Body of pancreas (tissue), 4 donors: ENCODE data around the gene GPR35. TPM values are rescaled to one million over a fixed set of nuclear protein-coding genes. Genes with fewer than 3 reads are reported as not detected.

ENCODE experiments used
- ATAC-seq: fragments of 150-250 bp; one replicate; pipeline ENCODE4 v1.9.1; 2016
- DNase-seq, 4 donors: peaks; one replicate each; pipeline ENCODE4 v3.0.0-alpha.2; 2019
- H3K27ac ChIP-seq, 4 donors: fragments of 200-600 bp; sonication (generic); 1 replicate in 3 of 4; 2 replicates in 1 of 4; pipeline versions ENCODE4 v1.5.1 to v1.6.1; 2016 to 2019; ENCODE audit warnings: mild to moderate bottlenecking in 1 of 4, mixed read lengths in 1 of 4, moderate library complexity in 1 of 4
- H3K27me3 ChIP-seq, 2 donors: fragments of 200-600 bp; sonication (generic); one replicate each; pipeline ENCODE4 v1.6.0; 2016; ENCODE audit warnings: mild to moderate bottlenecking in 1 of 2
- H3K36me3 ChIP-seq, 2 donors: fragments of 200-600 bp; sonication (generic); replicated peaks in 1 of 2; 2 replicates each; pipeline ENCODE4 v1.5.1; 2016; ENCODE audit warnings: low read depth in 2 of 2; ENCODE audit not compliant: insufficient read depth in 1 of 2
- H3K4me1 ChIP-seq: fragments of 200-600 bp; sonication (generic); one replicate; pipeline ENCODE4 v1.6.0; 2016
- H3K4me3 ChIP-seq, 2 donors: fragments of 200-600 bp; sonication (generic); 1 replicate in 1 of 2; 2 replicates in 1 of 2; pipeline ENCODE4 v1.5.1; 2016 to 2019
- H3K9me3 ChIP-seq, 3 donors: fragments of 200-600 bp; sonication (generic); 1 replicate in 2 of 3; 2 replicates in 1 of 3; pipeline ENCODE4 v1.5.1; 2016
- CTCF ChIP-seq, 7 experiments: fragments of 450-650 bp in 4 of 7; fragments of 200-600 bp in 3 of 7; sonication (generic) in 3 of 7; IDR thresholded peaks; one replicate each; pipeline ENCODE4 v1.5.1; 2016 to 2019; ENCODE audit warnings: antibody characterized with exemption in 7 of 7
- POLR2A ChIP-seq, 3 donors: fragments of 450-650 bp; IDR thresholded peaks; one replicate each; pipeline ENCODE4 v1.6.1; 2016; ENCODE audit warnings: antibody characterized with exemption in 3 of 3, mild to moderate bottlenecking in 2 of 3
- whole genome bisulfite sequencing, 2 donors: methylation state at CpG; one replicate each; pipeline ENCODE4 v1.1.5; 2017; 5-methylcytosine and 5-hydroxymethylcytosine counted together
- intact Hi-C: fragments of 100-400 bp; cut with DNase I; formaldehyde crosslinking; loops from one replicate; pipeline ENCODE4 v1.15.1; 2023
- total RNA-seq, 2 donors: library from RNA; depleted of rRNA; stranded (reverse); fragments of >200 nt; gene quantifications; one replicate each; pipeline ENCODE4 v1.1.0, GENCODE V29; 2016

GPR35 gene
- total RNA-seq, 2 donors from 2014 or later = 0.33 to 3.4 TPM

- H3K27me3 ChIP-seq = no peaks in the 10 kb centered on the region
- no peaks in the 10 kb centered on the region for H3K4me1 ChIP-seq
- no peaks in the 10 kb centered on the region for H3K9me3 ChIP-seq
- no peak for TF ChIP-seq POLR2A (IDR thresholded peaks at IDR 0.05)
- no peak for TF ChIP-seq CTCF (IDR thresholded peaks at IDR 0.05)
- WGBS, 2 donors = 75% methylated on average over 11 of the region's 11 CpGs
- ATAC-seq (no peak), DNase-seq (no peak)
- H3K27ac ChIP-seq = no peak overlapping the region
- no peak overlapping the region for H3K4me3 ChIP-seq
- intact Hi-C loops = no loop called here
- H3K36me3 ChIP-seq = no peaks in the 10 kb centered on the region
Measured at GRCh38 chr2:240636563-240637115, 11.4 kb downstream of the GPR35 start.

- H3K27ac ChIP-seq = no peak overlapping the region
- ATAC-seq (no peak), DNase-seq (no peak)
- H3K4me1 ChIP-seq = no peaks in the 10 kb centered on the region
- no peaks in the 10 kb centered on the region for H3K27me3 ChIP-seq
- no peak for TF ChIP-seq CTCF (IDR thresholded peaks at IDR 0.05)
- TF ChIP-seq POLR2A (IDR thresholded peaks at IDR 0.05) = no peak
- WGBS, 2 donors = 40 to 79% methylated on average over 3 to 17 of the region's 17 CpGs
- H3K36me3 ChIP-seq = no peaks in the 10 kb centered on the region
- intact Hi-C loops = no loop called here
- H3K9me3 ChIP-seq = no peaks in the 10 kb centered on the region
- no peak overlapping the region for H3K4me3 ChIP-seq
Measured at GRCh38 chr2:240637116-240637900, 12.0 kb downstream of the GPR35 start.

GRCh38 chr2:240637901-240638345 lies 12.6 kb downstream of the GPR35 start:
- no peak for DNase-seq
- TF ChIP-seq CTCF (IDR thresholded peaks at IDR 0.05) (no peak), POLR2A (IDR thresholded peaks at IDR 0.05) (no peak)

GRCh38 chr2:240638512-240639160 lies 13.4 kb downstream of the GPR35 start:
- no peaks in the 10 kb centered on the region for H3K9me3 ChIP-seq
- H3K27me3 ChIP-seq = no peaks in the 10 kb centered on the region
- H3K4me3 ChIP-seq = no peak overlapping the region
- ATAC-seq (no peak), DNase-seq (peak in 2 of 4 donors; percentile 7 to 27)
- no peaks in the 10 kb centered on the region for H3K36me3 ChIP-seq
- intact Hi-C loops = no loop called here
- H3K27ac ChIP-seq = no peak overlapping the region
- WGBS, 2 donors = 43 to 57% methylated on average over 8 to 18 of the region's 18 CpGs
- H3K4me1 ChIP-seq = no peaks in the 10 kb centered on the region
- TF ChIP-seq CTCF (IDR thresholded peaks at IDR 0.05) (no peak), POLR2A (IDR thresholded peaks at IDR 0.05) (no peak)

More at GRCh38 chr2:240637901-240638345, 12.6 kb downstream of the GPR35 start:
- Histone ChIP-seq H3K4me3 (no peak overlapping the region), H3K9me3 (no peaks in the 10 kb centered on the region), H3K4me1 (no peaks in the 10 kb centered on the region), H3K27me3 (no peaks in the 10 kb centered on the region), H3K36me3 (no peaks in the 10 kb centered on the region), H3K27ac (no peak overlapping the region)
- WGBS, 2 donors = 61 to 80% methylated on average over 1 to 8 of the region's 8 CpGs
- intact Hi-C loops = no loop called here
- no peak for ATAC-seq
